ENCODE data around the gene SELENOM.
"Not testable (repeated sequence)": the region's sequence is repeated elsewhere in the genome, so short reads cannot be mapped to it uniquely, and the experiment has no call there.

Gene SELENOM

GRCh38 chr22:31073125-31073524 lies 34.2 kb downstream of the SELENOM start:
- not testable (repeated sequence) for DNase-seq

GRCh38 chr22:31069691-31070314 lies 37.6 kb downstream of the SELENOM start:
- DNase-seq, result not testable (repeated sequence)

GRCh38 chr22:31068970-31069369 lies 38.4 kb downstream of the SELENOM start:
- DNase-seq, result no peak

- no peak for DNase-seq
Observed at GRCh38 chr22:31064369-31064768, 43.0 kb downstream of the SELENOM start.

- DNase-seq, result no peak
Observed at GRCh38 chr22:31062566-31063230, 44.7 kb downstream of the SELENOM start.

GRCh38 chr22:31059663-31060062 lies 47.7 kb downstream of the SELENOM start:
- not testable (repeated sequence) for DNase-seq

GRCh38 chr22:31056986-31057599 lies 50.3 kb downstream of the SELENOM start:
- DNase-seq, result no peak

- no peak for DNase-seq
Observed at GRCh38 chr22:31055635-31056159, 51.7 kb downstream of the SELENOM start.

GRCh38 chr22:31055117-31055634 lies 52.2 kb downstream of the SELENOM start:
- no peak for DNase-seq
